ENCODE data around the gene CLDN3.

Gene CLDN3

DNA sequence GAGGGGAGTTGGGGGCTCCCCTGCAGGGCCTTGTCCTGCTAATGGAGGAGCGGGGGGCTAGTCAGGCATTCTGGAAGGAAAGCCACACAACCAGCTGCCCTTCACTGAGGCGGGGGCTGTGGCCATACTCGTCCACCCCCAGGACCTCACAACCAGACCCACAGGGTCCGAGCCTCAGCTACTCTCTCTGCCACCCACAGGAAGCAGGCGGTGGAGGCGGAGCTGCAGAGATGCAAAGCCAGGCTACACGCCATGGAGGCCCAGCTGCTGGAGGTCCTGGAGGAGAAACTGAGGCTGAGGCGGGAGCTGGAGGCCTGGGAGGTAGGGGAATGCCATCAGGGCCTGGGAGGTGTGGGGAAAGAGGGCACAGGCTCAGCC, 34.6 kb downstream of the CLDN3 start:
- DNase-seq (ENCODE audit: low read depth): no peak
- TF ChIP-seq, protein P1, sequence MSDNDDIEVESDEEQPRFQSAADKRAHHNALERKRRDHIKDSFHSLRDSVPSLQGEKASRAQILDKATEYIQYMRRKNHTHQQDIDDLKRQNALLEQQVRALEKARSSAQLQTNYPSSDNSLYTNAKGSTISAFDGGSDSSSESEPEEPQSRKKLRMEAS (IDR thresholded peaks at IDR 0.05; ENCODE audit: low read depth, low read length): no peak
- TF ChIP-seq MYC (IDR thresholded peaks at IDR 0.05; ENCODE audit: low read depth, low read length) (no peak), POLR2A (IDR thresholded peaks at IDR 0.05; ENCODE audit: extremely low read depth, insufficient read length) (no peak)
- TF ChIP-seq, protein P2, sequence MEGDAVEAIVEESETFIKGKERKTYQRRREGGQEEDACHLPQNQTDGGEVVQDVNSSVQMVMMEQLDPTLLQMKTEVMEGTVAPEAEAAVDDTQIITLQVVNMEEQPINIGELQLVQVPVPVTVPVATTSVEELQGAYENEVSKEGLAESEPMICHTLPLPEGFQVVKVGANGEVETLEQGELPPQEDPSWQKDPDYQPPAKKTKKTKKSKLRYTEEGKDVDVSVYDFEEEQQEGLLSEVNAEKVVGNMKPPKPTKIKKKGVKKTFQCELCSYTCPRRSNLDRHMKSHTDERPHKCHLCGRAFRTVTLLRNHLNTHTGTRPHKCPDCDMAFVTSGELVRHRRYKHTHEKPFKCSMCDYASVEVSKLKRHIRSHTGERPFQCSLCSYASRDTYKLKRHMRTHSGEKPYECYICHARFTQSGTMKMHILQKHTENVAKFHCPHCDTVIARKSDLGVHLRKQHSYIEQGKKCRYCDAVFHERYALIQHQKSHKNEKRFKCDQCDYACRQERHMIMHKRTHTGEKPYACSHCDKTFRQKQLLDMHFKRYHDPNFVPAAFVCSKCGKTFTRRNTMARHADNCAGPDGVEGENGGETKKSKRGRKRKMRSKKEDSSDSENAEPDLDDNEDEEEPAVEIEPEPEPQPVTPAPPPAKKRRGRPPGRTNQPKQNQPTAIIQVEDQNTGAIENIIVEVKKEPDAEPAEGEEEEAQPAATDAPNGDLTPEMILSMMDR (IDR thresholded peaks at IDR 0.05; ENCODE audit: low read depth, low read length): no peak
- no peak overlapping the region for H3K4me3 ChIP-seq (ENCODE audit: low read depth, low read length)

DNA sequence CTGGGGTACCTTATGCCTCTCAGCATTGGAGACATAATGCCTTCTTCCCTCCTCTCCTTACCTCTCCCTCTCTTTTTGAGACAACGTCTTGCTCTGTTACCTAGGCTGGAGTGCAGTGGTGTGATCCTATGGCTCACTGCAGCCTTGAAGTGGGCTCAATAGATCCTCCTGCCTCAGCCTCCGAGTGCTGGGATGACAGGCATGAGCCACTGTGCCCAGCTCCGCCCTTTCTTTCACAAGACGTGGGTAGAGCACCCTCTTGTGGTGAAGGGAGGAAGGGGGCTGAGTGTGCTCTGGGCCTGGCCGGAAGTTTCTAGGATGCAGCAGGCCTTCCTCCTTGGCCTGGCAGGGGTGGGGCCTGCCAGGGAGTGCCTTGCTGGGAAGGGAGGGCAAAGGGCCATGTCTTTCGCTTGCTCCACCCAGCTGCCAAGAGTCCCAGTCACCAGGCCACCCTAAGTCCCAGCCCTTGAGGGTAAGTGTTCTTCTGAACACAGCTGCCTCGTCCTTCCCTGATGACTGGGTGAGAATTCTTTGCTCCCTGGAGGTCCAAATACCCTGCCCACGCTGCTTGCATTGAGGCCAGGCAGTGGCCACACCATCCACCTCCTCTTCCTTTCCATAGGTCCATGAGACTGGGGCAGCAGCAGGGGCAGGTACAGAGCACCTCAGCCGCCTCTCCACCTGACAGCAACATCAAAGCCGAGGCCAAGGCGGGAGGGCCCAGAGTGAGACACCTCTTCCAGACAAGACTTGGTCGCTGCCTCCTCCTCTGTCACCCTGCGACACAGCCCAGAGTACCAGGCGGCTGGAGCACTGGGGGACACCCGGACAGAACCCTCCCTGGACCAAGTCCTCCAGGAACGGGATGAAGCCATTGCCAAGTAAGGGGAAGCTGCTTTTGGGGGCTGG, 35.2 kb downstream of the CLDN3 start:
- TF ChIP-seq MYC (IDR thresholded peaks at IDR 0.05; ENCODE audit: low read depth, low read length) (no peak), POLR2A (IDR thresholded peaks at IDR 0.05; ENCODE audit: extremely low read depth, insufficient read length) (peak; percentile 6)
- TF ChIP-seq, protein P2 (IDR thresholded peaks at IDR 0.05; ENCODE audit: low read depth, low read length): peak; percentile 97
- TF ChIP-seq, protein P1 (IDR thresholded peaks at IDR 0.05; ENCODE audit: low read depth, low read length): no peak; the same call in 1 of the 2 replicates
- DNase-seq (ENCODE audit: low read depth): peak; percentile 94

DNA sequence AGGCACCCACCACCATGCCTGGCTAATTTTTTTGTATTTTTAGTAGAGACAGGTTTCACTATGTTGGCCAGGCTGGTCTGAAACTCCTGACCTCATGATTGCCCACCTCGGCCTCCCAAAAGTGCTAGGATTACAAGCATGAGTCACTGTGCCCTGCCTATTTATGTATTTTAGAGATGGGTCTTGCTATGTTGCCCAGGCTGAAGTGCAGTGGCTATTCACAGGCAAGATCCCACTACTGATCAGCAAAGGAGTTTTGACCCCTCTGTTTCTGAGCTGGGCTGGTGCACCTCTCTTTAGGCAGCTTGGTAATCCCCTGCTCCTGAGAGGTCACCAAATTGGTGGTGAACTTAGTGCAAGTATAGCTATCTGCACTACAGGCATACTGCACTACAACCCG, 37.7 kb downstream of the CLDN3 start:
- DNase-seq (ENCODE audit: low read depth): no peak
- H3K4me3 ChIP-seq (ENCODE audit: low read depth, low read length): no peak overlapping the region
- TF ChIP-seq, protein P2 (IDR thresholded peaks at IDR 0.05; ENCODE audit: low read depth, low read length): no peak
- TF ChIP-seq MYC (IDR thresholded peaks at IDR 0.05; ENCODE audit: low read depth, low read length) (no peak), POLR2A (IDR thresholded peaks at IDR 0.05; ENCODE audit: extremely low read depth, insufficient read length) (no peak)
- TF ChIP-seq, protein P1 (IDR thresholded peaks at IDR 0.05; ENCODE audit: low read depth, low read length): no peak

More for the DNA sequence above, 35.2 kb downstream of the CLDN3 start:
- H3K4me3 ChIP-seq (ENCODE audit: low read depth, low read length): no peak overlapping the region

DNA sequence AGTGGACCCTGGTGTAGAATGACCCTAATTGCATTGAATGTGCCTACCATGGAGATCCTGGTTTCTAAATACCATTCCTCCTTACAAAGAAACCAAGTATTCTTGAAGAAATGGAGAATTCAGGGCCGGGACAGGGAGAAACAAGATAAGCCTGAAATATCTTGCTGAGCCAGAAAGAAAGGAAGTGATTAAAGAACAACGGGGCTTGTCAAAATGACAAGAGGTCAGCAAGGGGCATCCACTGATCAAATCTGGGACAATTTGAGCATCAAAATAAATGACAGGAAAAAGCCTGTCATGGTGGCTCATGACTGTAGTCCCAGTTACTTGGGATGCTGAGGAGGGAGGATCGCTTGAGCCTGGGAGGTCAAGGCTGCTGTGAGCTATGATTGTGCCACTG, 39.6 kb downstream of the CLDN3 start:
- H3K4me3 ChIP-seq (ENCODE audit: low read depth, low read length): no peak overlapping the region
- DNase-seq (ENCODE audit: low read depth): no peak
- TF ChIP-seq MYC (IDR thresholded peaks at IDR 0.05; ENCODE audit: low read depth, low read length) (no peak), POLR2A (IDR thresholded peaks at IDR 0.05; ENCODE audit: extremely low read depth, insufficient read length) (no peak)
- TF ChIP-seq, protein P2 (IDR thresholded peaks at IDR 0.05; ENCODE audit: low read depth, low read length): no peak
- TF ChIP-seq, protein P1 (IDR thresholded peaks at IDR 0.05; ENCODE audit: low read depth, low read length): no peak

DNA sequence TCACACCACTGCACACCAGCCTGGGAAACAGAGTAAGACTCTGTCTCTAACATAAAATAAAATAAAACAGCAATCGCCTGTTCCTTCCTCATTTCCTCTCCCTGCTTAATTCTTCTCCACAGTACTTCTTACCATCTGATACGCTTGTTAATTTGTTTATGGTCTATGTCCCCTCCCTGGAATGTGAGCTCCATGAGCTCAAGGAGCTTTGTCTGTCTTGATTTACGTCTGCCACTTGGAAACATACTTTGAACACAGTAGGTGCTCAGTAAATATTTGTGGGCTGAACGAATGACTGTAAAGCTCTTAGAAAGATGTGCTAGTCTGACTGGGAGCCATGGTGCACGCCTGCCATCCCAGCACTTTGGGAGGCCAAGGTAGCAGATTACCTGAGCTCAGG, 41.5 kb downstream of the CLDN3 start:
- H3K4me3 ChIP-seq (ENCODE audit: low read depth, low read length): no peak overlapping the region
- TF ChIP-seq POLR2A (IDR thresholded peaks at IDR 0.05; ENCODE audit: extremely low read depth, insufficient read length) (no peak), MYC (IDR thresholded peaks at IDR 0.05; ENCODE audit: low read depth, low read length) (no peak)
- TF ChIP-seq, protein P1 (IDR thresholded peaks at IDR 0.05; ENCODE audit: low read depth, low read length): no peak
- TF ChIP-seq, protein P2 (IDR thresholded peaks at IDR 0.05; ENCODE audit: low read depth, low read length): no peak
- no peak for DNase-seq (ENCODE audit: low read depth)

Data from NB4 (cell line).